Umbilical cord (tissue), 2 donors: Measurements from ENCODE around the gene SRSF9. TPM values are rescaled to one million over a fixed set of nuclear protein-coding genes. Genes with fewer than 3 reads are reported as not detected.
"Not testable (repeated sequence)": the region's sequence is repeated elsewhere in the genome, so short reads cannot be mapped to it uniquely, and the experiment has no call there.

Experiments used
- DNase-seq: peaks from one replicate; pipeline ENCODE4 v3.0.0-alpha.2; 2015; ENCODE audit warnings: low spot score
- total RNA-seq: library from RNA; depleted of rRNA; stranded (reverse); fragments of >200 nt; gene quantifications from one replicate; pipeline ENCODE4 v1.2.3, GENCODE V29; 2014; ENCODE audit warnings: low replicate concordance; ENCODE audit not compliant: insufficient read depth

The SRSF9 gene
- total RNA-seq, 1 donor from 2014 or later = 86.7 TPM

DNA sequence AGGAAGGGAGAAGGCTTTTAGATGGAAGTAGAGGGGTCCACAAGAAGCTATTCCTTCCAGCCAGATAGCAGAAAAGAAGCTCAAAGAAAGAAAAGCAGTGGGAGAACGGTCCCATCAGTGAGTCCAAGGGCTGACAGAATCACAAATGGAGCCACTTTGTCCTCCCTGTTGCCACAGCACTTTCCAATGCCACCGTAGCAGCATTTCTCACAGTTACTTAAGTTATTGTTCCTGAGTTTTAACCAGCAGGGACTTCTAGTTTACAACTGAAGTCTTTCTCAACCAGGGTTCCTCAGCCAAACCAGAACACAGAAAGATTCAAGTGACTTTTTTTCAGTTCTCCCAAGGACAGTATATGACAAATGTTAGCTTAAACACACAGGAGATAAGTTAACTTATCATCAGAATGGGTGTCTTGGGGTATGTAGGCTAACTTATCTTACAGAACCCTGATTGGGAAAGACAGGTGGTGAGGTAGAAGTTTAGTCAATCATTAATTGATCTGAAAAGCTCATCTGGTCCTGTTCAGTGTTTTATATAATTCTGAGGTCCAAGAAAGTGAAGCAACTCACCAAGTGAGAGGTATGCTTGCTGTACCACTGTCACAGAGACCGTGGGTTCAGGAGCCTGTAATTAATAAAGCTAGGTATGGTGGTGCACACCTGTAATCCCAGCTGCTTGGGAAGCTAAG is 16.3 kb downstream of the SRSF9 start:
- no peak for DNase-seq

DNA sequence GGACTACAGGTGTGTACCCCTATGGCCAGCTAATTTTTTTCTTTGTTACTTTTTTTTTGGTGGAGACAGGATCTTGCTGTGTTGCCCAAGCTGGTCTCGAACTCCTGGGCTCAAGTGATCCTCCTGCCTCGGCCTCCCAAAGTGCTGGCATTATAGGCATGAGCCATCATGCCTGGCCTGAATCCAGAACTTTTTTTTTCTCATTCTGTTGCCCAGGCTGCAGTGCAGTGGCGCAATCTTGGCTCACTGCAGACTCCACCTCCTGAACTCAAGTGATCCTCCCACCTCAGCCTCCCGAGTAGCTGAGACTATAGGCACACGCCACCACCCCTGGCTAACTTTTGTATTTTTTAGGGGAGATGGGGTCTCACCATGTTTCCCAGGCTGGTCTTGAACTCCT is 17.0 kb downstream of the SRSF9 start:
- DNase-seq = not testable (repeated sequence)

DNA sequence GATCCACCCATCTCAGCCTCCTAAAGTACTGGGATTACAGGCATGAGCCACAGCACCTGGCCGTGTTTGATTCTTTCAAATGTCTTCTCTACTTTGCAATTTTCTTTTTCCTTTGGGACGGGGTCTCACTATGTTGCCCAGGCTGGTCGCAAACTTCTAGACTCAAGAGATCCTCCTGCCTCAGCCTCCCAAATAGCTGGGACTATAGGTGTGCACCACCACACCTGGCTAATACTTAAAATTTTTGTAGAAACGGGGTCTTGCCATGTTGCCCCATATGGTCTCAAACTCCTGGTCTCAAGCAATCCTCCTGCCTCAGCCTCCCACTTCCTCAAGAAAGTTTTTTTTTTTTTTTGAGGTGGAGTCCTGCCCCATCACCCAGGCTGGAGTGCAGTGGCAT is 21.6 kb downstream of the SRSF9 start:
- DNase-seq = no peak

DNA sequence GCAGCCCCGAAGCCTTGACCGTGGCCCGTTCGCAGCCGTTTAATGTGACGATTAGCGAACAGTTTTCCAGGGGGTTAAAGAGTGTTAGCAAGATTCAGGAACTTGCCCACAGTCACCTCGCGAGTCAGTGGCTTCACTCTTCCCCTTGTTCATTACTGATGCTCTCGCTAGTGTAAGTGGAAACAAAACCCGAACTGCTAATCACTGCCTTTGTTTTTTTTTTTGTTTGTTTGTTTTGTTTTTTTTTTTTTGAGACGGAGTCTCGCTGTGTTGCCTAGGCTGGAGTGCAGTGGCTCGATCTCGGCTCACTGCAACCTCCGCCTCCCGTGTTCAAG is 22.7 kb downstream of the SRSF9 start:
- not testable (repeated sequence) for DNase-seq

DNA sequence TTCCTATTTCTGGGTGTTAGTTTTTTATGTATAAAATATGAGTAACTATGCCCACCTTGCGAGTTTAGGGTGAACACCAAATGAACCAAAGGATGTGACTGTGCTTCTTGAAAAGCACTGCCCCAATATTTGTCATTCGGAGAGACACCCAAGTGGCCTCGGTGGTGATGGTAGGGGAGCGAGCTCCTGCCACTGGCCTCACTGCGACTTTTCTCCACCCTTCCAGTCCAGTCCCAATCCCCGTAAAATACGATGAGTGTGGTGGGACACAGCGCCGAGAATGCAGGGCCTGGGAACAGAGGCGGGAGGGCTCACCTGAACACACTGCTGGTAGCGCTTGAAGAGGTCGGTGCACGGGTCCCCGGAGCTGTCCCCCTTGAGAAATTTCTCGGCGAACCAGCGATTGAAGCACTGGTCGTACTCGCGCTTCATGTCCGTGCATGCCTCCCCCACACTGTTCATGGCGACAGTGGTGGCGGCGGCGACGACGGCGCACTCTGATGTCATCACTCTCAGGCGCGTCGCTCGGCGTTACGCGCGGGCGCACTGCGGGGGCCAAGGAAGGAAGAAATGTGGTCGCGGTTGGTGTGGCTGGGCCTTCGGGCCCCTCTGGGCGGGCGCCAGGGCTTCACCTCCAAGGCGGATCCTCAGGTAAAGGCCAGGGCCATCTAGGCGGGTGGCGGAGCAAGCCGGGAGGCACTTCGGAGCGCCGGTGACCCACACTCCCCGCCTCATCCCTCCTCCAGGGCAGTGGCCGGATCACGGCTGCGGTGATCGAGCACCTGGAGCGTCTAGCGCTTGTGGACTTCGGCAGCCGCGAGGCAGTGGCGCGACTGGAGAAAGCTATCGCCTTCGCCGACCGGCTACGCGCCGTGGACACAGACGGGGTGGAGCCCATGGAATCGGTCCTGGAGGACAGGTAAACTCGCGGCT is 23.4 kb downstream of the SRSF9 start, which contains the start of the genes GATC and TRIAP1:
TSS of gene GATC (plus strand) at position 534 of the 933 bp plus-strand sequence. CDS start at position 571, 37 bp downstream.
TSS of gene TRIAP1 (minus strand) at position 474 of the 933 bp plus-strand sequence. CDS start at position 462, 12 bp downstream.
- peak; percentile 85 for DNase-seq

DNA sequence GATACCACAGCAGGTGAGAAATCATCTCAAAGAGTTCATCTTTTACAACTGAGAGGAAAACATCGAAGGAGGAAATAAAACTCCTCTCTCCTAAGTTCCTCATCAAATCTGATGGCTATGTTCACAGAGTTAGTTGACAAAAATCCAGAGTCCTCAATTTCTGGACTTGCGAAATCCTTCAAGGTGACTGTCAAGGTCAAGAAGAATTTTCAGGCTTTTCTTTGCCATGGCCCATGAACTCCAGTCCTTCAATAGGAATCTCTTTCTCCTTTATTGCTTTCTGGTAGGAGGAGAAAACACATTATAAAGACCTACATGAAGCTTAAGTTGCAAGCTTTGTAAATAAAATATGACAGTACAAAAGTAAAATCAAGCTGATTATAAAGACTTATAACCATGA is 24.9 kb downstream of the SRSF9 start:
- DNase-seq = no peak

DNA sequence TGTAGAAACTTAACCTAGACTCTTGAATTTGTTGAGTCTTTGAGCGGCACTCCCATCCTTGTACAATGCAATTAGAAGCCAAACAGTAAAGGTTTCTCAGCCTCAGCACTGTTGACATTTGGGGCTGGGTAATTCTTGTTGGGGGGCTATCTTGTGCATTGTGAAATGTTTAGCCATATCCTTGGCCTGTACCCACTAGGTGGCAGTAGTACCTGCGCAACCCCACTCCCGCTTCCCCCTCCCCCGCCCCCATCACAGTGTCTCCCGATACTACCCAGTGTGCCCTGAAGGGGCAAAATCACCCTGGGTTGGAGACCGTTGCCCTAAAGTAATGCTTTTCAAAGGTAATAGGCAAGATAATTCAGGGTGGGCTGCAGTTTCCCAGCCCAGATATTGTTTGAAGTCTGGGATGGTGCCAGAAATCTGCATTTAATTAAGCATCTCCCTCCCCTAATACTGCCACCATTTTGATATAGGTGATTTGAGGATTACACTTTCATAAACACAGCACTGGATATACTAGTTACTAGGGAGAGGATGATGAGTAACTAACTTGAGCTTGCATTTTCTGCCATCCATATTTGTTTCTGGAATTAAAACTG is 29.8 kb downstream of the SRSF9 start:
- peak; percentile 37 for DNase-seq

DNA sequence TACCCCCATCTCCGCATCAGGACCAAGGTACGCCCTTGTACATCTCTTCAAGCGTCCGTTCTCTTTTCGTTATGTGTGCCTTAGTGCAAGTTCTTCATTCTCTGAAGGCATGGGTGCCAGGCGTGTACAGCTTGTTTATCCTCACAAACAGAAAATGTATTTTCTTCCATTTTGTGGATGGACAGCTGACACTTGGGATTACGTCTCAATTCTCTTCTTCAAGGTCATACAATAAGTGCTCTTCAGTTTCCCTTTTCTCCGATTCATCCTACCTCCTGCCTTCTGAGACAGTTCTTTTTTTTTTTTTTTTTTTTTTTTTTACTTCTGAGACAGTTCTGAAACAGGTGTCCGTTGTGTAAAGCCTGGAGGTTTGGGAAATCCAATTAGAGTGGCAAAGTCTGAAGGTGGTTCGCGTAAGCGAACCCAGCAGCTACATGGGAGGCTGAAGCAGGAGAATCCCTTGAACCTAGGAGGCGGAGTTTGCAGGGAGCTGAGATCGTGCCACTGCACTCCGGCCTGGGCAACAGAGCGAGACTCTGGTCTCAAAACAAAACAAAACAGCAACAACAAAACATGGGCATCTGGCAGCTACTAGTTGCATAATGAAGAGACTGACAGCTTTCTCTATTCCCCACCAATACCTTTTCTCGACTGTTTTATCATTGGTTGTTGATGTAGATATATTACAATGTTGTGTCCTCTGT is 30.9 kb downstream of the SRSF9 start:
- no peak for DNase-seq

DNA sequence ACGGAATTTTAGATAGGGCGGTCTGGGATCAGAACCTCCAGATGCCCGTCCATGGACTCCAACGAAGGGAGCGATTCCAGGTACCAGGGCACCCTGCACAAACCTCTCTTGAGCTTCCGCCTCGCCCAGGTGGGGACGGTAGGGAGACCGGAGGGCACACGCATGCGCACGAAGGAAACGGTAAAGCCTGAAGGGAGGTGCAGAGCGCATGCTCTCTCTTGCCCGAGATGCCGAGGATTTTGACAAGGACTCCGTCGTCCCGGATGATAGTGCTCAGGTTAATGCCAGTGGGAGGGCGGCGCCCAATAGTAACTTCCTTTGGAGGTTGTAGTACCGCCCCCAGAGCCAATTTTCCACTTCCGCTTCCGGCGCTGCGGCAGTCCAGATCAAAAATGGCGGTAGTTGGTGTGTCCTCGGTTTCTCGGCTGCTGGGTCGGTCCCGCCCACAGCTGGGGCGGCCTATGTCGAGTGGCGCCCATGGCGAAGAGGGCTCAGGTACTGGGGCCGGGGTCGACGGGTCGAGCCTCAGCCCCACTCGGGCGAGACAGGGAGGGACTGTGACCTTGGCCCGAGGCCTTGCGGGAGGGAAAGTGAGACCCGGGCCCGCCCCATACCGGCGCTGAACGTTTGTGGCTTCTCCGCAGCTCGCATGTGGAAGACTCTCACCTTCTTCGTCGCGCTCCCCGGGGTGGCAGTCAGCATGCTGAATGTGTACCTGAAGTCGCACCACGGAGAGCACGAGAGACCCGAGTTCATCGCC is 31.6 kb downstream of the SRSF9 start, which contains the start of gene COX6A1:
TSS of gene COX6A1 (plus strand) at position 379 of the 760 bp plus-strand sequence. CDS start at position 393, 14 bp downstream.
- DNase-seq = peak; percentile 99

DNA sequence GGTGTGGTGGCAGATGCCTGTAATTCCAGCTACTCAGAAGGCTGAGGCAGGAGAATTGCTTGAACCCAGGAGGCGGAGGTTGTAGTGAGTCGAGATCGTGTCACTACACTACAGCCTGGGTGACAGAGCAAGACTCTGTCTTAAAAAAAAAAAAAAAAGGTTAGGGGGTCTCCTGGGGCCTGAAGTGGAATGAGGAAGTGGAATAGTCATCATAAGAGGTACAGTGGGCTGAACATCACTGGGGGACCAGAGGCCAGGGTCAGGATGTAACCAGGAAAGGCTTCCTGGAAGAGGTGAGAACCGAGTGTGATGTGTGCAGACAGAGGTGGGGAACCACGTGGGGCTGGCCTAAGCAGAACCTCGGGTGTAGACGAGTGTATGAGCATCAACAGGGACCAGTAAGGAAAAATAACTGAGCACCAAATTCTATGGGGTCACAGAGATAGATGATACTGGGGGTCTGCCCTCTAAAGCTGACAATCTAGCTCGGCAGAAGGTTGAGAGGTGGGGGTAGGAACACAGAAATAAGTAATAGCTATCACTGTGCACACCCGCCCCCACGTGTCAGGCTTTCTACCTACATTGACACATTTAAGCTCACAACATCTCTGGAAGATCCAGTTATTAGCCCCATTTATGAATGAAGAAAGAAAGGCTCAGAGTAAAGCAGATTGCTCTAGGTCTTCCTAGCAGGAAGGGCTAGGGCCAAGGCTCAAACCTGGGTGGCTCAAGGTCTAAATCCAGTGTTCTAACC is 36.6 kb downstream of the SRSF9 start:
- no peak for DNase-seq

DNA sequence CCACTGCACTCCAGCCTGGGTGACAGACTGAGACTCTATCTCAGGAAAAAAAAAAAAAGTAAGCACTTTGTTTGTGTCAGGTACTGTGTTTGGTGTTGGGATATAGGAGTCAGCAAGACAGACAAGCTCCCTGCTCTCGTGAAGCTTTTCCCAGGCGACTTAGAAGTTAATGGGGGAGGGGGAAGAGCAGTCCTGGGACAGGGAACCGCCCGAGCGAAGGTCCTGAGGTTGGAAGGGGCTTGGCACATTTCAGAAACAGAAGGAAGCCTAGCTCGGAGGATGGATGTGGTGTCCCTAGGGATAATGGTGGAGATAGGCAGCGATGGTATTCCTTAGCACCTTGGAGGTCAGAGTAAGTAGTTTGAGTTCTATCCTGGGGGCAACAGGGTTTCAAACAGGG is 40.2 kb downstream of the SRSF9 start:
- no peak for DNase-seq

DNA sequence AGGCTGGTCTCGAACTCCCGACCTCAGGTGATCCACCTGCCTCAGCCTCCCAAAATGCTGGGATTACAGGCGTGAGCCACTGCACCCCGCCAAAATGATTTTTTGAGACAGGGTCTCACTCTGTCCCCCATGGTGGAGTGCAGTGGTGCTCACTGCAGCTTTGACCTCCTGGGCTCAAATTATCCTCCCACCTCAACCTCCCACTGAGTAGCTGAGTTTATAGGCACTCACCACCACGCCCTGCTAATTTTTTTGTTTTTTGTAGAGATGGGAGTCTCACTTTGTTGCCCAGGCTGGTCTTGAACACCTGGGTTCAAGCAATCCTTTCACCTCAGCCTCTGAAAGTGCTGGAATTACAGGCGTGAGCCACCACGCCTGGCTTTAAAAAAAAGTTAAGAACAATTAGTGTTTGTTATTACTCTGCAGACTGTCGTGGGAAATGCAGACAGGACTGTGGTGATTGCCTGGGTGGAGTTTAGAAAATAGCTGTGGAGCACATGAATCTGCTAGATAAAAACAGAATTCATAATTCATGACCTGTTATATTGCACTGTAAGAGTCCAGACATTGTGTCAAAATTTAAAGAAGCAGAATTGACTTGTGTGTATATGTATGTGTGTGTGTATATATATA is 40.8 kb downstream of the SRSF9 start:
- DNase-seq = peak; percentile 9

DNA sequence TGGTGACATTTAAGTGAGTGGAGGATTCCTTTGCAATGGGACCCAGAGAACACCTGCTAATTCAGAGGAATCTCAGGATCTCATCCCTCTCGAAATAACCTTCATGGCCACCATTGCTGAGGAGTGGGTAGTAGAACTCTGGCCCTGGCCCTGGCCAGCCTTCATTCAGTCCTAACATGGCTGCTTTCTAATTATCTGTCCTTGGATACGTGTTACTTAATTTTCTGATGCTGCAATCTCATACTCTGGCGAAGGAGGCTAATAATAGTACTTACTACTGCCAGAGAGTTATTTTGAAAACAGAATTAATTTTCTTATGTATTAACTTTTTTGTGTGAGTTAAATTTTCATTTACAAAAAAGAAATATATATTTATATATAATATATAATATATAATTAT is 43.8 kb downstream of the SRSF9 start:
- no peak for DNase-seq

DNA sequence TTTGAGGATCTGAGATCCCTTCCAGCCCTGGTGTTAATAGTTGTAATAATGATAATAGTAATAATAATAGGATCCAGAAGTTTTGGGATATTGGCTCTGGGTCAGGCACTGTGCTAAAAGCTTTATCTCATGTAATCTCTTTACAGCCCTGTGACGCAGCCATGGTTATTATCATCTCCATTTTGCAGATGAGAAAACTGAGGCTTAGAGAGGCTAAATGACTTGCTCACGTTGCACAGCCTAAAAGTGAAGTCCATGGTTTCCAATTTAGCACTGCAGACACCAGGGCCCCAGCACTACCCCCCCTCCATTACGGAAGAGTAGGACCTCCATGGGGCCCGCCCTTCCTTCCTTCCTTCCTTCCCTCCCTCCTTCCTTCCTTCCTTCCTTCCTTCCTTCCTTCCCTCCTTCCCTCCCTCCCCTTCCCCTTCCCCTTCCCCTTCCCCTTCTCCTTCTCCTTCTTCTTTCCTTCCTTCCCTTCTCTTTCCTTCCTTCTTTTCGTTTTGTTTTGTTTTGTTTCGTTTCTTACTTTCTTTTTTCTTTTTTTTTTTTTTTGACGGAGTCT is 46.6 kb downstream of the SRSF9 start:
- no peak for DNase-seq

DNA sequence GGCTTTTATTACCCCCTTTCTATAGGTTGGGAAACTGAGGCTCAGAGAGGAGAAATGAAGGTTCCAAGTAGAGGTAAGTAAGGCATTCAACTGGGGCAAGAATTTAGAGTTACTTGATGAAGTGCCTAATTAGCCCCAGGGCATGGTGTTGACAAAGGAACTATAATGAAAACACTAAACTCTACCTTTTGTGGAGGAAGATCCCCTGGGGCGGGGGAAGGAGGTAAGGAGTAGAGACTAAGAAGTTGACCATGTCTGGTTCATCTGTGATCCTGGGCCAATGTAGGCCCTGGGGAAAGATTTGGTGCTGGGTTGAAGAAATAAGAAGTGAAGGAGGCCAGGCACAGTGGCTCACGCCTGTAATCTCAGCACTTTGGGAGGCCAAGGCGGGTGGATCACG is 47.8 kb downstream of the SRSF9 start:
- no peak for DNase-seq

DNA sequence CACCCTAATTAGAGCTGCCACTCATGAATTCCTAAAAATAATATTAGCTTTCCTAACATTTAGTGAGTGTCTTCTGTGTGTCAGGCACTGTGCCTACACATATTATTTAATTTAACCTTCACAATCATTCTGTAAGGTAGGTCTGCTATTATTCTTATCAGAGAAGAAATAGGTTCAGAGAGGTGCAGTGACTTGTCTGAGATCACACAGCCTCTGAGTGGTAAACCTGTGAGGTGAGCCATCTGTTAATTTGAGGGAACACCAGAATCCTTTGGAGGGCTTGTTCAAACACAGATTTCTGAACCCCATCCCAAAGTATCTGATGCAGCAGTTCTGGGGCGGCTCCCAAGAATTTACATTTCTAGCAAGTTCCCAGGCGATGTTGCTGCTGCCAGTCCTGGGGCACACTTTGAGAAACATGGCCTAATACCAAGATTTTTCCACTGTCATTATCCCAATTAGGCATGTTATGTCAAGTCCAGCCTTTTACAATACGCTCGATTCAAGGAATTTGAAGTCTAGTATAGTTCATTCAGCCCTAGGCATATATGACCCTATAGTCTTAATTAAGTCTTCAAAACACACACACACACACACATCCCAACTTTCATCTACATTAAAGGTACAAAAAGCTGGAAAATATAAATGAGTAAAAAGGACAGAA is 51.5 kb downstream of the SRSF9 start:
- DNase-seq = no peak

DNA sequence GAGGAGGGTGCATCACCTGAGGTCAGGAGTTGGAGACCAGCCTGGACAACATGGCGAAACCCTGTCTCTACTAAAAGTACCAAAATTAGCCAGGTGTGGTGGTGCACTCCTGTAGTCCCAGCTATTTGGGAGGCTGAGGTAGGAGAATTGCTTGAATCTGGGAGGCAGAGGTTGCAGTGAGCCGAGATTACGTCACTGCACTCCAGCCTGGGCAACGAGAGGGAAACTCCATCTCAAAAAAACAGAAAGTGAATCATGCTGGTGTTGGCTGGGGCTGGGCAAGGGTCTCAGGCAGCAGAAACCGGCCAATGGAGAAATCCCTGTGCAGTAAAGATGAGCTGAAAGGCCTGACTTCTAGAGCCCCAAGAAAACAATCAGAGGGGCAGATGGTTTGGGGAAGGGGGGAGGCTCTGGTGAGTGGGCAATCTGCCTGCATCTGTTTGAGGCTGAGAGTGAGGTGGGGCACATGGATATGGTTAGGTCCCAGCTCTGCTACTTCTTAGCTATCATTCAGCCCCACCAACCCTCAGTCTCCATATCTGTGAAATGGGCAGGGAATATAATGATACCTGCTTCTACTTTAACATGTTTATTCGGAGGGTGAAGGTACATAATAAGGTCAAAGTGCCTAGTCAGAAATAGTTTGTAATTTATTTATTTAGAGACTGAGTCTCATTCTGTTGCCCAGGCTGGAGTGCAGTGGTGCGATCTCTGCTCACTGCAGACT is 52.9 kb downstream of the SRSF9 start:
- DNase-seq = no peak
